Prostate gland (tissue), 2 donors: ENCODE data around the gene SSTR4.

Experiments
- POLR2A ChIP-seq: fragments of 450-650 bp; IDR thresholded peaks from one replicate; pipeline ENCODE4 v1.6.1; 2016; ENCODE audit warnings: antibody characterized with exemption, mild to moderate bottlenecking
- TF ChIP-seq, protein P1 (sequence below), 4 experiments: fragments of 200-600 bp in 2 of 4; fragments of 450-650 bp in 2 of 4; sonication (generic) in 2 of 4; IDR thresholded peaks; 1 replicate in 3 of 4; 2 replicates in 1 of 4; pipeline ENCODE4 v1.5.1; 2016 to 2019; ENCODE audit warnings: antibody characterized with exemption in 4 of 4, mild to moderate bottlenecking in 2 of 4, moderate library complexity in 2 of 4

- TF ChIP-seq, protein P1, sequence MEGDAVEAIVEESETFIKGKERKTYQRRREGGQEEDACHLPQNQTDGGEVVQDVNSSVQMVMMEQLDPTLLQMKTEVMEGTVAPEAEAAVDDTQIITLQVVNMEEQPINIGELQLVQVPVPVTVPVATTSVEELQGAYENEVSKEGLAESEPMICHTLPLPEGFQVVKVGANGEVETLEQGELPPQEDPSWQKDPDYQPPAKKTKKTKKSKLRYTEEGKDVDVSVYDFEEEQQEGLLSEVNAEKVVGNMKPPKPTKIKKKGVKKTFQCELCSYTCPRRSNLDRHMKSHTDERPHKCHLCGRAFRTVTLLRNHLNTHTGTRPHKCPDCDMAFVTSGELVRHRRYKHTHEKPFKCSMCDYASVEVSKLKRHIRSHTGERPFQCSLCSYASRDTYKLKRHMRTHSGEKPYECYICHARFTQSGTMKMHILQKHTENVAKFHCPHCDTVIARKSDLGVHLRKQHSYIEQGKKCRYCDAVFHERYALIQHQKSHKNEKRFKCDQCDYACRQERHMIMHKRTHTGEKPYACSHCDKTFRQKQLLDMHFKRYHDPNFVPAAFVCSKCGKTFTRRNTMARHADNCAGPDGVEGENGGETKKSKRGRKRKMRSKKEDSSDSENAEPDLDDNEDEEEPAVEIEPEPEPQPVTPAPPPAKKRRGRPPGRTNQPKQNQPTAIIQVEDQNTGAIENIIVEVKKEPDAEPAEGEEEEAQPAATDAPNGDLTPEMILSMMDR (IDR thresholded peaks at IDR 0.05) = no peak
- TF ChIP-seq POLR2A = no peak
Measured at GRCh38 chr20:23052904-23053303, 17.8 kb downstream of the SSTR4 start.
